ENCODE results near the gene TMEM266.

TMEM266 gene

GRCh38 chr15:76252249-76252648 lies 192.5 kb downstream of the TMEM266 start:
- Histone ChIP-seq H3K4me3 (ENCODE audit: insufficient read depth, low read depth, low read length, poor library complexity, severe bottlenecking) (no peak overlapping the region), H3K4me1 (ENCODE audit: control insufficient read depth, insufficient read depth, low read length, poor library complexity, severe bottlenecking) (no peaks in the 10 kb centered on the region), H3K27me3 (replicated peaks; ENCODE audit: control insufficient read depth, insufficient read depth, low read length, poor library complexity, severe bottlenecking) (no peaks in the 10 kb centered on the region), H3K27ac (ENCODE audit: insufficient read depth, low read length, poor library complexity, severe bottlenecking) (no peak overlapping the region), H3K36me3 (ENCODE audit: control insufficient read depth, insufficient read depth, low read length) (no peaks in the 10 kb centered on the region), H3K9me3 (ENCODE audit: control insufficient read depth, low read length) (no peaks in the 10 kb centered on the region)
- no peak for DNase-seq

- Histone ChIP-seq H3K27ac (ENCODE audit: insufficient read depth, low read length, poor library complexity, severe bottlenecking) (no peak overlapping the region), H3K4me3 (ENCODE audit: insufficient read depth, low read depth, low read length, poor library complexity, severe bottlenecking) (no peak overlapping the region), H3K9me3 (ENCODE audit: control insufficient read depth, low read length) (no peaks in the 10 kb centered on the region), H3K4me1 (ENCODE audit: control insufficient read depth, insufficient read depth, low read length, poor library complexity, severe bottlenecking) (no peaks in the 10 kb centered on the region), H3K27me3 (replicated peaks; ENCODE audit: control insufficient read depth, insufficient read depth, low read length, poor library complexity, severe bottlenecking) (no peaks in the 10 kb centered on the region), H3K36me3 (ENCODE audit: control insufficient read depth, insufficient read depth, low read length) (no peaks in the 10 kb centered on the region)
- no peak for DNase-seq
Observed at GRCh38 chr15:76253691-76254473, 194.1 kb downstream of the TMEM266 start.

Data from effector memory CD4-positive, alpha-beta T cell (primary cell).